Measurements from ENCODE around the gene PCSK1. TPM values are rescaled to one million over a fixed set of nuclear protein-coding genes. Genes with fewer than 3 reads are reported as not detected.

Gene PCSK1
- total and polyA plus RNA-seq, 2 of the 4 experiments (the other 2 are of a cell fraction): not detected

GRCh38 chr5:96373381-96373733 is 59.7 kb downstream of the PCSK1 start:
- Histone ChIP-seq H2BK120ac (ENCODE audit: low read depth, low read length) (no peak overlapping the region), H3K18ac (ENCODE audit: low read depth, low read length) (no peak overlapping the region), H3K27me3 (ENCODE audit: control insufficient read depth, insufficient read depth, low read length) (peaks cover 27% of the 10 kb centered on the region), H4K20me1 (ENCODE audit: insufficient read depth, low read length) (no peaks in the 10 kb centered on the region), H3K9me3 (ENCODE audit: control insufficient read depth, insufficient read depth, low read length) (no peaks in the 10 kb centered on the region), H3K4me1 (ENCODE audit: control insufficient read depth, insufficient read depth, low read length) (no peaks in the 10 kb centered on the region), H2AK5ac (ENCODE audit: low read depth, low read length) (no peak overlapping the region), H2BK15ac (ENCODE audit: low read depth, low read length) (no peak overlapping the region), H4K5ac (ENCODE audit: low read depth, low read length) (no peak overlapping the region), H3K4ac (ENCODE audit: low read depth, low read length) (no peak overlapping the region), H3K14ac (replicated peaks; ENCODE audit: low read depth, low read length) (no peak overlapping the region), H2BK20ac (ENCODE audit: low read depth, low read length) (no peak overlapping the region), H3K4me3 (ENCODE audit: insufficient read depth, low read depth, low read length) (no peak overlapping the region), H3K79me1 (ENCODE audit: low read depth in 1 of 2, low read length in 2 of 2) (no peaks in the 10 kb centered on the region), H2AK9ac (replicated peaks; ENCODE audit: low read depth, low read length, poor library complexity) (no peak overlapping the region), H4K91ac (ENCODE audit: insufficient read depth, low read depth, low read length) (no peak overlapping the region), H3K23ac (ENCODE audit: low read depth, low read length) (no peak overlapping the region), H4K8ac (ENCODE audit: low read depth in 2 of 2, low read length in 2 of 2) (no peak overlapping the region), H3K9me1 (ENCODE audit: insufficient read depth, low read length) (no peaks in the 10 kb centered on the region), H2BK5ac (ENCODE audit: low read depth, low read length, poor library complexity, severe bottlenecking) (no peak overlapping the region), H3K4me2 (ENCODE audit: low read depth, low read length) (no peak overlapping the region), H2AFZ (replicated peaks; ENCODE audit: low read length, poor library complexity) (no peak overlapping the region), H3K36me3 (ENCODE audit: control insufficient read depth, insufficient read depth, low read length) (no peaks in the 10 kb centered on the region), H3K9ac (ENCODE audit: low read depth, low read length) (no peak overlapping the region), H3K56ac (ENCODE audit: extremely low read depth, insufficient read depth, low read length) (no peak overlapping the region), H3K27ac (ENCODE audit: insufficient read depth, low read length) (no peak overlapping the region)
- WGBS, 2 experiments (ENCODE audit: extremely low coverage in 2 of 2, insufficient read length in 1 of 2): no CpG with 5 or more reads among the region's 4 CpGs
- intact Hi-C loops (cut with micrococcal nuclease): no loop called here
- DNase-seq (no peak), ATAC-seq (ENCODE audit: low read depth) (no peak)
- POLR2A ChIA-PET (ENCODE audit: unreplicated experiment): no interaction called here
- dilution Hi-C loops (cut with HindIII; ENCODE audit: low sequenced_read_pairs, unreplicated experiment): no loop called here
- in situ Hi-C loops (cut with MboI; ENCODE audit: low sequenced_read_pairs): no loop called here
- CTCF ChIA-PET: no interaction called here
- TF ChIP-seq, protein P1, sequence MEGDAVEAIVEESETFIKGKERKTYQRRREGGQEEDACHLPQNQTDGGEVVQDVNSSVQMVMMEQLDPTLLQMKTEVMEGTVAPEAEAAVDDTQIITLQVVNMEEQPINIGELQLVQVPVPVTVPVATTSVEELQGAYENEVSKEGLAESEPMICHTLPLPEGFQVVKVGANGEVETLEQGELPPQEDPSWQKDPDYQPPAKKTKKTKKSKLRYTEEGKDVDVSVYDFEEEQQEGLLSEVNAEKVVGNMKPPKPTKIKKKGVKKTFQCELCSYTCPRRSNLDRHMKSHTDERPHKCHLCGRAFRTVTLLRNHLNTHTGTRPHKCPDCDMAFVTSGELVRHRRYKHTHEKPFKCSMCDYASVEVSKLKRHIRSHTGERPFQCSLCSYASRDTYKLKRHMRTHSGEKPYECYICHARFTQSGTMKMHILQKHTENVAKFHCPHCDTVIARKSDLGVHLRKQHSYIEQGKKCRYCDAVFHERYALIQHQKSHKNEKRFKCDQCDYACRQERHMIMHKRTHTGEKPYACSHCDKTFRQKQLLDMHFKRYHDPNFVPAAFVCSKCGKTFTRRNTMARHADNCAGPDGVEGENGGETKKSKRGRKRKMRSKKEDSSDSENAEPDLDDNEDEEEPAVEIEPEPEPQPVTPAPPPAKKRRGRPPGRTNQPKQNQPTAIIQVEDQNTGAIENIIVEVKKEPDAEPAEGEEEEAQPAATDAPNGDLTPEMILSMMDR (conservative IDR thresholded peaks at IDR 0.05; ENCODE audit: low read depth, low read length): no peak
- TF ChIP-seq RCOR1 (IDR thresholded peaks at IDR 0.05; ENCODE audit: insufficient replicate concordance, low read length) (no peak), MAZ (IDR thresholded peaks at IDR 0.05; ENCODE audit: borderline replicate concordance, low read depth, low read length) (no peak), FOS (IDR thresholded peaks at IDR 0.05; ENCODE audit: low read depth, low read length) (no peak), MAFK (IDR thresholded peaks at IDR 0.05; ENCODE audit: low read depth, low read length) (no peak), RAD21 (IDR thresholded peaks at IDR 0.05; ENCODE audit: low read length) (no peak), MXI1 (IDR thresholded peaks at IDR 0.05; ENCODE audit: borderline replicate concordance, low read depth, low read length) (no peak), NFE2L2 (IDR thresholded peaks at IDR 0.05; ENCODE audit: low read depth, low read length) (no peak), ELK1 (IDR thresholded peaks at IDR 0.05; ENCODE audit: borderline replicate concordance, low read depth, low read length) (no peak), CEBPB (IDR thresholded peaks at IDR 0.05; ENCODE audit: low read depth, low read length) (no peak), RFX5 (IDR thresholded peaks at IDR 0.05; ENCODE audit: low read depth, low read length) (no peak), BHLHE40 (IDR thresholded peaks at IDR 0.05; ENCODE audit: low read depth, low read length) (no peak), SMC3 (IDR thresholded peaks at IDR 0.05; ENCODE audit: low read depth, low read length) (no peak)
- BruUV-seq (replicated peaks): no TSS peak
